ENCODE data around the gene TMEM9.

- TF ChIP-seq CTCF (IDR thresholded peaks at IDR 0.05) (no peak), POLR2AphosphoS5 (IDR thresholded peaks at IDR 0.05) (no peak), POLR2A (IDR thresholded peaks at IDR 0.05) (no peak)
These were observed 45.7 kb downstream of the TMEM9 start for GRCh38 chr1:201108614-201109013.
